HG02642 (cell line): ENCODE measurements around the gene HTRA1.

Source experiments
- ATAC-seq: cut with Tn5 transposase; IDR thresholded peaks from one replicate; pipeline ENCODE4 v1.9.1; 2021; ENCODE audit warnings: mild to moderate bottlenecking; ENCODE audit not compliant: unreplicated experiment, poor library complexity

Gene HTRA1

DNA sequence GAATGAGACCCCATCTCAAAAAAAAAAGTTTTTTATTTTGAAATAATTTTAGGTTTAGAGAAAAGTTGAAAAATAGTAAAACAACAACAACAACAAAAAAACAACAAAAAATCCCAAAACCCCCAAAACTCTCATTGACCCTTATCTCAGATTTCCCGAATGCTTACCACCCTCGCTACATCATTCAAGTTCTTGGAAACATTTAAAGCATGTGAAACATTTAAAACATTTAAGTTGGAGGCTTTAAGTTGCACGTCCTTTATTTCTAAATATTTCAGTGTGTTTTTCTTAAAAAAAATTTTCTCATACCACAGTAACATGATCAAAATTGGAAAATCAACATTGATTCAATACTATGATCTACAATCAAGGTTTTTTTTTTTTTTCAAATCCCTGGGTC lies 7.3 kb upstream of the HTRA1 start:
- no peak for ATAC-seq

DNA sequence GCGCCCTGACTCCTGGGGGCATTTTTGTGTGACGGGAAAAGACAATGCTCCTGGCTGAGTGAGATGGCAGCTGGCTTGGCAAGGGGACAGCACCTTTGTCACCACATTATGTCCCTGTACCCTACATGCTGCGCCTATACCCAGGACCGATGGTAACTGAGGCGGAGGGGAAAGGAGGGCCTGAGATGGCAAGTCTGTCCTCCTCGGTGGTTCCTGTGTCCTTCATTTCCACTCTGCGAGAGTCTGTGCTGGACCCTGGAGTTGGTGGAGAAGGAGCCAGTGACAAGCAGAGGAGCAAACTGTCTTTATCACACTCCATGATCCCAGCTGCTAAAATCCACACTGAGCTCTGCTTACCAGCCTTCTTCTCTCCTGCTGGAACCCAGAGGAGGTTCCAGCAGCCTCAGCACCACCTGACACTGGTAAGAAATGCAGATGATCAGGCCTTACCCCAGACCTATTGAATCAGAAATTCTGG lies 6.7 kb upstream of the HTRA1 start, which contains the start of gene ARMS2:
Gene ARMS2, plus strand, starts transcription at position 51 of the 478 bp plus-strand sequence. Its CDS starts 75 bp downstream, at position 126.
- ATAC-seq, result no peak

DNA sequence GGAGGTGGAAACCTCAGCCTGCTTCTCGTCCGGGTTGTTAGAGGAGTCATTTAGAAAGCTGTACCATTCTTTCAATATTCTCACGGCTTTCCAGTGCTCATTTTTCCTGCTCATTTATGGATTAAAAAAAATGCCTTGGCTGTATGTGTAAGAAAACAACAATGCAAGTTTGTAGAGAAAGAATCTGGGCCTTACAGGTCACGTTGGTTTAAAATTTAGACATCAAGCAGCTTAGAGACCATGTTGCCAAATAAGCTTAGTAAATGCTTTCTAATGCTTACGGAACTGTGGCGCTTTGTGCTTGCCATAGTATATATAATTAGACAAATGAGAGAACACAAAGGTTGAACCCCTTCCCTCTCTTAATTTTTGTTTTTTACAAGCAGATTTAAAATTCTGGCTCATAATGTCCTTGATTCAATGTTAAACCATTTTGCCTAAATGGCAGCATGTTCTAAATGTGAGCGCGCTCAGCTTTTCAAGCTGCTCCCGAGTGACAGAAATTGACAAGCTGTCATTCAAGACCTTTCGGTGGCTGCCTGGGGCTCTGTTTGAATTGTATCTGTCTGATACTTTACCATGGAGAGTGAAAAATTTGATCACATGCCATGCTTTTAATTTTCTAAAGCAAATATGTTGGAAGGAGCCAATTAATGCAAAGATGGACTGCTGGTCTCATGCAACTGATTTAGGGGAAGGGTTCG lies 5.8 kb upstream of the HTRA1 start:
- no peak for ATAC-seq

DNA sequence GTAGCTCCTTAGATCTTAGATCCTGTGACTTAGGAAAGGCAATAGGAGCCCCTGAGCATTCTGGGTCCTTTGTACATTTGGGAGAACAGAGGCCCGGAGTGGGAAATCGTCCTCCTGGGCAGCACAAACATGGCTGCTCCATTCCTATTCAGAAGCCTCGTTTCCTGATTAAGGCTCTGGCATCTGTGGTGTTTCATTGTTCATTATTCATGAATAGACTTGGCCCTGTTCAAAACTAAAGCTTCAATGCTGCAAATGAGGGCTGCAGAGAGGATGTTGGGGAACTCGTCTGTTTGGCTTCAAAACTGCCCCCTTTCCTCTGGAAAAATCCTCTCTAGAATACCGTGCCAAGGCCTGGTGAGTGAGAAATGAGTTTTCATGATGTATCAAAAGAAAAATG lies 3.4 kb upstream of the HTRA1 start:
- no peak for ATAC-seq

DNA sequence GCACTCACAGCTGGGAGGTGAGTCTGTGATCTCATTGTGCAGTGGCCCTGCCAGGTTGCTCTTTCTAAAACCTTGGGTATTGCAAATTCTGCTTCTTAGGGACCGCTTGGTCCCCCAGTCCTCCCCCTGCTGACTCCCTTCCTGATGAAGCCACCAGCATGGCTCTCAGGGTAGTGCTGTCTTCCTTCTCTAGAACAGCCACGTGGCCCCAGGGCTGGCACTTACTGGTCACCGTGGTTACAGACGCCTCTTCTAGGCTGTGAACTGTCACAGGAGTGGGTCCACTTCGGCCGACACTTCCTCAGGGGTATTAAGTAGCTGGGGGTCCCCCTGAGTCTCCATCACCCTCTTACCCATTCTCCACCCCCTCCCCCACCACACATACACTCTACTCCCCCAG lies 2.7 kb upstream of the HTRA1 start:
- no peak for ATAC-seq

DNA sequence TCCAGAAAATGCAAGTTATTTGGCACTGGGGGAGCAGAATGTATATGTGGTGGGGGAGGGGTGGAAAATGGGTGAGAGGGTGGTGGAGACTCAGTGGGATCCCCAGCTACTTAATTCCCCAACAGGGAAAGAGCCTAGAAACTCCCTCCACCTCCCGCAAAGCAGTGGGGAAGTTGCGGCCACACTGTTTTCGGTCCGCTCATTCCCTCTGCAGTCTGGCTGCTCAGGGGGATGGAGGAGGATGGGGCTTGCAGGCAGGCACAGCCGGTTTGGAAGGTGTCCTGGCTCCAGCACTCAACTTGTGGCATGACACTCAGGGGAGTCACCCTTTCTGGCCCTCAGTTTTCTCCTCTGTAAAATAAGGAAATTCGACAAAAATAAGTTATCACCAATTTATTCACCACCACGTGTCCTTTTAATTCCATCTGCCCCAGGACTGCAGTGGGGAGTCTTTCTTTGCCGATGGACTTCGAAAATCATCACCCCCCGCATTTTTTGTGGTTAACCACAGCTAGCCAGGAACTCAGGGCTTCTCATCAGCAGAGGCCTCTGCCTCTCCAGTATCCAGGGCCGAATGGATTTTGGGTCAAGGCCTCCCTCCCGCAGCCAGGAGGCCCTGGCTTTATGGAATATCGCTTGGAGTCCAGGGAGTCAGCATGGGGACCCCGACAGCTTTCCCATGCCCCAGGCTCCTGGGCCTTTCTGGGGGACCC lies 1.6 kb upstream of the HTRA1 start:
- no peak for ATAC-seq

DNA sequence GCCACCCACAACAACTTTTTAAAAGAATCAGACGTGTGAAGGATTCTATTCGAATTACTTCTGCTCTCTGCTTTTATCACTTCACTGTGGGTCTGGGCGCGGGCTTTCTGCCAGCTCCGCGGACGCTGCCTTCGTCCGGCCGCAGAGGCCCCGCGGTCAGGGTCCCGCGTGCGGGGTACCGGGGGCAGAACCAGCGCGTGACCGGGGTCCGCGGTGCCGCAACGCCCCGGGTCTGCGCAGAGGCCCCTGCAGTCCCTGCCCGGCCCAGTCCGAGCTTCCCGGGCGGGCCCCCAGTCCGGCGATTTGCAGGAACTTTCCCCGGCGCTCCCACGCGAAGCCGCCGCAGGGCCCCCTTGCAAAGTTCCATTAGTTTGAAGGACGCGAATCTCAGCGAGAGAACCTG lies 461 bp upstream of the HTRA1 start:
- no peak for ATAC-seq

DNA sequence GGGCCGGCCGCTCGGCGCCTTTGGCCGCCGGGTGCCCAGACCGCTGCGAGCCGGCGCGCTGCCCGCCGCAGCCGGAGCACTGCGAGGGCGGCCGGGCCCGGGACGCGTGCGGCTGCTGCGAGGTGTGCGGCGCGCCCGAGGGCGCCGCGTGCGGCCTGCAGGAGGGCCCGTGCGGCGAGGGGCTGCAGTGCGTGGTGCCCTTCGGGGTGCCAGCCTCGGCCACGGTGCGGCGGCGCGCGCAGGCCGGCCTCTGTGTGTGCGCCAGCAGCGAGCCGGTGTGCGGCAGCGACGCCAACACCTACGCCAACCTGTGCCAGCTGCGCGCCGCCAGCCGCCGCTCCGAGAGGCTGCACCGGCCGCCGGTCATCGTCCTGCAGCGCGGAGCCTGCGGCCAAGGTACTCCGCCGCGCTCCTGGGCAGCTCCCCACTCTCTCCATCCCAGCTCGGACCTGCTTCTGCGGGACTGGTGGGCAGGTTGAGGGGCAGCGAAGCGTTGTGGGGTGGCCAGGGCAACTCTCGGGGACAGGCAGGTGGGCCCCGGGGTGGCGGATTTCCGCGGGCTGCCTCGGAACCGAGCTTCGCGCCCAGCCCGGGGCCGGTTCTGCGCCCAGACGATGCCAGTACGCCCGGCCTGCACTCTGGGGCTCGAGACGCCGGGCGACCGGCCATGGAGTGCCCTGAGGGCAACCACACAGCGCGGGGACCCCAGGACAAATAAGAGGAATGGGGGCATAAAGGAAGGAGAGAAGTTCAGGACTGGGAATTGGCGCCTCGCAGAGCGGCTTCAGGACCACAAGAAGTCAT lies 578 bp downstream of the HTRA1 start:
- ATAC-seq, result no peak

DNA sequence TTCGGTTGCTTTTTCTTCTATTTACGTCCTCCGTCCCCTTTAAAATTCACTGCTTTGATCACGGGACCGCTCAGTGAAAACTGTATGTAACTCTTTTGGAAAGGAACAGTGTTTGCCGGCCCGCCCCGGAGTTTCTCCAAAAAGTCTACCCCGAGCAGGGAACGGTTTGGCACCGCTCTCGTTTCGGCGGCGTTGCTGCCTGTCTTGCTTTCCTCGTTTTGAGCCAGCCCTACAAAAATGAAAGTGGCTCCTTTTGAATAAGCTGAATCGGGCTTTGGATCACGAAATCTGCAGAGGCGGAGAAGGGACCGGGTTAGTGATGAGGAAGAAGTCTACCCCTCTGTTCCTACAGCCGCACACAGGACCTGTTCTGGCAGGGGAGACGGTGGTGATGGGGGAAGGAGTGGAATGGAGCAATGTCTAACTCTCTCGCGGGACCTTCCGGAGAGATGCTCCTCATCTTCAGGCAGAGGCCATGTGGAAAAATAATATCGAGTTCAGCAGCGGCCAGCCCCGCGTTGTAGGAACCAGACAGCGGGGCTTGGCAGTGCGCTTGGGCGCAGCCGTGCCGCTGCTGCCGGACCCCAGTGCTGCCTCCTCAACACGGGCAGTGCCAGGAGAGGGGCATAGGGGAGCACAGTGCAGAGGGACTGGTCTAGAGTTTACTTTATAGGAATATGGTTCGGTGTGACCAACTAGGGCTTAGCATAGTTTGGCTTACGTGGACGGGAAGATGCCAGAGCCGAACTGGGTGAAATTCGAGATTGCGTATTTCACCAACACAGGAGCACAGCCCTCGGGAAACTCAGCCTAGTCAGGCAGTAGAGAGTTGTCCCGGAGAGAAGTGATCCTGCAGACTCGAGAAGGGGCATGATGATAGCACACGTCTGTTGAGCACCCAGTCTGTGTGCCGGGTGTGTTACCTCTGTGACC lies 1.4 kb downstream of the HTRA1 start:
- ATAC-seq, result no peak

DNA sequence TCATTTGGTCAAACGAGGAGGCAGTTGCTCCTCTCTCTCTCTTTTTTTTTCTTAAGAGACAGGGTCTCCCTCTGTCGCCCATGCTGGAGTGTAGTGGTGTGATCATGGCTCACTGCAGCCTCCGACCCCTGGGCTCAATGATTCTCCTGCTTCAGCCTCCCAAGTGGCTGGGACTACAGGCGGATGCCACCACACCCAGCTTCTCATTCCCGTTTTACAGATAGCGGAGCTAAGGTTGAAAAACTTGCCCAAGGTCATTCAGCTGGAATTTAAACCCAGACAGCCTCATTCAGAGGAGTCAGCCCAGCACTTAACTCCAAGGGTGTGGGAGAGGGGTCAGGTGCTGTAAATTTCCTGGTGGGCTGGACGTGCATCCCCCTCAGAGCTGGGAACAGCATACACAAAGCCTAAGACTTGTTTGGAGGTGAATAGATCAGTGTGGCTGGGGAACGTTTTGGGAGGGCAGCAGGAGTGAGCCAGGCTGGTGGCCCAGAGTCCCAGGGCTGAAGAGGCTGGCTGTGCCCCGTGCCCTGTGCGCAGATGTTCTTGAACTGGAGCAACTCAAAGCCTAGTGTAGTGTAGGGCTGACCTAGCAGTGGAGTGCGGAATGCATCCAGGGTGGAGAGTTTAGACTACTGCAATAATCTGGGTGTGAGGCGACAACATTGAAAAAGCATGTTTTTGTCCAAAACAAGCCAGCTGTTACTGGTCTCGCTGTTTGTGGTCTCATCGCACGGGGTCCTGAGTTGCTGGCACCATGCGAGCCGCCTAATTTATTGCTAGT lies 2.3 kb downstream of the HTRA1 start:
- ATAC-seq, result no peak

DNA sequence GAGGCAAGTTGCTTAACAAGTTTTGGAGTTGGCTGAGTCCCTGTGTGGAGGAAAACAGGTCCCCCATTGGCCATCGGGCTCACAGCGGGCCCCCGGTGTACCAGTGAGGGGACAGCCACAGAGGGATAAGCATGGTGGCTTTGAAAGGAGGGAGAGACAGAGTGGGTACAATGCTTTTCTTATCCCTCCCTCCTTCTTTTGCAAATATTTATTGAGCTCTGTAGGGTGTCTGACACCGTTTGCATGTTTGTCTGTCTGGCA lies 2.8 kb downstream of the HTRA1 start:
- no peak for ATAC-seq

DNA sequence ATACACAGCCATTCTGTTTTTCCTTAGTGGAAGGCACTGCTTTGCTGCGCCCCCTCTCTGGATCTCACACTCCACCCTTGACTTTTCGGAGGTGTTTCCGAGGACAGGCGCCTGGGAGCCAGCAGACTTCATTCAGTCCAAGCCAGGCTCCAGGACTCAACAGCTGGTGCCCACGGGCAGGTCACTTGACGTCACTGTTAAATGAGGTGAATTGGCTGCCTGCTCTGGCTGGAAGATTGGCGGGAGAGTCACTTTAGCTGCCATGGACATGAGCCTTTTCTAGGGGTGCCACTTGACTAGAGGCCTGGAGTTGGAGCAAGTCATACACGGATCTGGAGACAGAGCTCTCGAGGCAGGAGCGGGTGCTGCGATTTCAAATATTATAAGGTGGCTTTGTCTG lies 3.2 kb downstream of the HTRA1 start:
- ATAC-seq, result no peak

DNA sequence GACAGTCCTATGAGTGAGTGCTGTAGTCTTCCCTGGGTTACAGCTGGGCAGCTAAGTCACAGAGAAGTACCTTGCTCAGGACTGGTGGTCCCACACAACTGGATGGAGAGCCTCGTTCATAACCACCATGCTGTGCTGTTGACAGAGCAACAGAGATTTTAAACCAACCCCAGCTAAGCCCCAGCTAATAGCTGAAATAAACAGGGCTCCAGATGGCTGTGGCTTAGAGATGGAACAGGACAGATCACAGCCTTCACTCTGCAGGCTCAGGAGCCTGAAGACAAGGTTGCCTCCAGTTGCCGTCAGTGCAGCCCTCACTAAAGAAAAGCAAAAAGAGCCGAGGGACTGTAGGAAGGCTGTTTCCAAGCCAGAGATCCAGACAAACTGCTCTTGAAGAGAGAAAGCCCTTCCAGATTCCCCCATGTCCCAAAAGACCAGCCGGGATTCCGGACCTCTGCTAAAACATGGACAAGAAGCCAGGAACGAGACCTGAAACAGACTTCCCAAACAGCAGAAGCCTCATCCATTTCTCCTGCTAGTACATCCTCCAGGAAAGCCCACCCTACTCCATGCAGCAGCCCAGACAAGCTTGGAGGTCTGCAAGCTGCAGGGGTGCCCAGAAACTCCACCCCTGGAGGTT lies 4.2 kb downstream of the HTRA1 start:
- no peak for ATAC-seq

DNA sequence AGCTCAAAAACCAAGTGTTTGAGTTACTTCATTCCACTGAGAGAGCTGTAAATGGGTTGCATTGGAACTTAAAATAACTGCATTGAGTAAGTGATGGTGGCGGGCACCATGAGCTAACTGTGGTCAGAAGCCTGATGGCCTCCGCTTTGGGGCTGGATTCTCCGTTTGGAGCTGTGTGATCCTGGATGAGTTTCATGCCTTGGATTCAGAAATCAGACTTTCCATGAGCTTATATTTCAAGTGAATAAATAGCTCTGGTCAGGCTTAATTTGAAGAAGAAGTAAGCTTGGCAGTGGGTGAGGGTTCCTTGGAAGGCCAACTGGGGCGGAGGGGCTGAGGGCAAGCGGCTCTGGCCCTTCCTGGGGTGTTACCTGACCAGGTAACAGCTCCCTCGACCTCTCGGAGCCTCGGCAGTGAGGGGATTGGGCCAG lies 5.6 kb downstream of the HTRA1 start:
- ATAC-seq, result no peak

DNA sequence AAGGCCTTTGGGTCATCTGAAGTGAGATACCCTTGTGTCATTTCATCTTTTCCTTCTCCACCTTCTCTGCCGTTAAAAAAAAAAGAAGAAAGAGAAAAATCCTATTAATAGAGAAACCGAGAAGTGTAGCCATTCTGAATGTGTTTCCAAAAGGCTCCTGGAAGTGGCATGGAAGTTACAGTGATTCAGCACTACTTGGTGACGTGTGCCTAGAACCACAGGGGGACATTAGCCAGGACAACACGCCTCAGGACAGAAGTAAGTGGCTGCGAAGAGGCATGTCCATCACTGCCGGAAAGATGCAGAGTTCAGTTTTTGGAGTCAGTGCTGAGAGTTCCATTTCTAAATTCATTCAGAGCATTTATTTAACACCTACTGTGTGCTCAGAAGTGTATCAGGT lies 6.3 kb downstream of the HTRA1 start:
- no peak for ATAC-seq

DNA sequence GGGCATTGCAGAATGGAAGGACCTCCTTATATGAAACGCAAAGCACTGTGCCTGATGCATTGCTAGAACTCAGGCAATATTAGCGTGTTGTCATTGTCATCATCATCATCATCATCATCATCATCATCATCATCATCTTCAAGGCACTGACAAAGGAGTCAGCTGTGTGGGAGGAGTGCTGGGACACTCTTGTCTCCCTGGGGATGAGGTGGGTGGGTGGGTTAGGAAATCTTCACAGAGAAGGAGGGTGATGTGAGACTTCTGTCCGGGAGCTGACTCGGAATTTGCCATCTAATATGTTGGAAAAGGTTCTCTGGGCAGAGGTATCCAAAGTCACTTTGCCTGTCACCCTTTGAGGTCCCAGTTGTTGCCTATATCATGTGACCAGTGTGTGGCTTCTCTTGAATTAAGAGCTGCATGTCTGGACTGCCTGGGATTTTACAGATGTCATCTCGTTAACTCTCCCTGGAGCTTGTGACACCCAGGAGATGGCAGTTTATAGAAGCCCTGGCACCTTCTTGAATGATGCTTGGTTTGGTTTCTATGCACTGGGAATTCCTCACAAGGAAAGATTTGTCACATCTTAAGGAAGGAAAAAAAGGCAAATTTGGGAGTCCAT lies 7.1 kb downstream of the HTRA1 start:
- no peak for ATAC-seq

DNA sequence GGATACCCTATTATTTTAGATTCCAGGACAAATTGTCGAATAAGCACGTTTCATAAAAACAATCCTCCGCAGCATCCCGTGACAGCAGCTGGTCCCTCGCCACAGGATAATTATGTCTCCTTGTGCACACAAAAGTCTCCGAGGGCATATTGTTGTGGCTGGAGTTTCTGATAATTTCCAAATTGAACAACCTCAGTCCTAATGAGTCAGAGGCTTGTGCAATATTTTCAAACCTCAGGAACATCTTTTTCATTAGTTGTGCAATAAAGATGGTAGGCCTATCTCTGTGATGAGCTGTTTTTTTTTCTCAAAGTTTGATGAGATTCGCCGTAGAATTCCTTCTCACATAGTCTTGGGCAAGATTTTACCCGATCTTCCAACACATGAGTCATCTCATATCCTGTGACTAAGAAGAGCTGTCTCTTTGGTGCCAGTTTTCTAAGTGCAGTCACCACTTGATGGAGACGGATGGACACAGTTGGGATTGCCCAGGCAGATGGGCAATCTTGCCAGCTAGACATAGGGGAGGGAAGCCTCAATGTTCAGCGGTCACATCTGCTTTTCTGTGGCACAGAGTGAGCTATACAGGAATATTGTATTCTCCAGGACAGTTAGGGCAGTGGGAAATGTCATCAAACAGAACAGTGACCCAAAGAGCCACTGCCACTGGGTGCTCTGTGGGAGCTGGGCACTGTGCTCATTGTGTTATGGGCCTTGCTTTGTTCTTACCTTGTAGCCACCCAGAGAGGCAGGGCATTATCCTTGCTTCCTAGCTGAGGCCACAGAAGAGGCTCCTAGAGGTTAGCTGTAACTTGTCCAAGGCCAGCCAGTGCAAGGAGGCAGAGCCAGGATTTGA lies 7.8 kb downstream of the HTRA1 start:
- ATAC-seq, result no peak

DNA sequence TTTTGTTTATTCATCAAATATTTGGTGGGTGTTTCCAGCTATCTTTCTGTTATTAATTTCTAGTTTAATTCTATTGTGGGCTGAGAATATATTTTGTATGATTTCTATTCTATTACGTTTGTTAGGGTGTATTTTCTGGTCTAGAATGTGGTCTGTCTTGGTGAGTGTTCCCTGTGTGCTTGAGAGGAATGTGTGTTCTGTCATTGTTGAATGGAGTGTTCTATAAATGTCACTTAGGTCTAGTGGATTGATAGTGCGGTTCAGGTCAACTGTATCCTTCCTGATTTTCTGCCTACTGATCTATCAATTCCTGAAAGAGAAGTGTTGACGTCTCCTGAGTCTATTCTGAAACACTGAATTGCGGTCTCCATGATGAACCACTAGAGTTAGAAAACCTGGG lies 8.5 kb downstream of the HTRA1 start:
- no peak for ATAC-seq
